Measurements from ENCODE around the gene POM121C.
"Not testable (repeated sequence)": the region's sequence is repeated elsewhere in the genome, so short reads cannot be mapped to it uniquely, and the experiment has no call there.

DNA sequence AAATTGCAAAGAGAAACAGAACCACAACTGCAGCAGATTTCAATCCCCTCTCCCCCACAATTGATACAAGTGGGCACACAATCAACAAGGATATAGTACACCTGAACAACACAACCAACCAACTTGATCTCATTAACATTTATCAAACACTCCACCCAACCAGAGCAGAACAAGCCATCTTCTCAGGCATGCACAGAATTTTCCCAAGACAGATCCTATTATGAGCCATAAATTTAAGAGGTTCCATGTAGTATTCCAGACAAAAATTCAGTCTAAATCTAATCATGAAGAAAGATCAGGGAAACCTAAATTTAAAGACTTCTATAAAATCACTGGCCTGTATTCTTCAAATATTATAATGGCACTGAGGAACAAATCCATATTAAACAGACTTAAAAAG lies 35.6 kb upstream of the POM121C start:
- TF ChIP-seq, protein P1, sequence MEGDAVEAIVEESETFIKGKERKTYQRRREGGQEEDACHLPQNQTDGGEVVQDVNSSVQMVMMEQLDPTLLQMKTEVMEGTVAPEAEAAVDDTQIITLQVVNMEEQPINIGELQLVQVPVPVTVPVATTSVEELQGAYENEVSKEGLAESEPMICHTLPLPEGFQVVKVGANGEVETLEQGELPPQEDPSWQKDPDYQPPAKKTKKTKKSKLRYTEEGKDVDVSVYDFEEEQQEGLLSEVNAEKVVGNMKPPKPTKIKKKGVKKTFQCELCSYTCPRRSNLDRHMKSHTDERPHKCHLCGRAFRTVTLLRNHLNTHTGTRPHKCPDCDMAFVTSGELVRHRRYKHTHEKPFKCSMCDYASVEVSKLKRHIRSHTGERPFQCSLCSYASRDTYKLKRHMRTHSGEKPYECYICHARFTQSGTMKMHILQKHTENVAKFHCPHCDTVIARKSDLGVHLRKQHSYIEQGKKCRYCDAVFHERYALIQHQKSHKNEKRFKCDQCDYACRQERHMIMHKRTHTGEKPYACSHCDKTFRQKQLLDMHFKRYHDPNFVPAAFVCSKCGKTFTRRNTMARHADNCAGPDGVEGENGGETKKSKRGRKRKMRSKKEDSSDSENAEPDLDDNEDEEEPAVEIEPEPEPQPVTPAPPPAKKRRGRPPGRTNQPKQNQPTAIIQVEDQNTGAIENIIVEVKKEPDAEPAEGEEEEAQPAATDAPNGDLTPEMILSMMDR (IDR thresholded peaks at IDR 0.05; ENCODE audit: insufficient read depth, low read depth, low read length): not testable (repeated sequence)
- not testable (repeated sequence) for TF ChIP-seq EZH2 (IDR thresholded peaks at IDR 0.05; ENCODE audit: insufficient read depth, low read length)
